GM23338 (cell line): ENCODE measurements around the gene SFMBT2. TPM values are rescaled to one million over a fixed set of nuclear protein-coding genes. Genes with fewer than 3 reads are reported as not detected.

ENCODE experiments used
- ATAC-seq: fragments of 200-7000 bp; cut with Tn5 transposase; 3 replicates; pipeline ENCODE4 v1.9.1; 2020
- DNase-seq: peaks from one replicate; pipeline ENCODE4 v3.0.0-alpha.2; 2015; ENCODE audit warnings: low spot score
- H2AFZ ChIP-seq: fragments of 200-600 bp; sonication (generic); 2 replicates; pipeline ENCODE4 v1.8.0; 2016; ENCODE audit warnings: antibody characterized with exemption, mild to moderate bottlenecking, moderate library complexity
- H3F3A ChIP-seq: fragments of 200-600 bp; sonication (generic); replicated peaks from 2 replicates; pipeline ENCODE4 v1.8.0; 2017; ENCODE audit warnings: antibody characterized with exemption, mixed run types, low read depth
- H3K27ac ChIP-seq: fragments of 200-600 bp; sonication (generic); 2 replicates; pipeline ENCODE4 v1.6.1; 2016; ENCODE audit warnings: low read depth
- H3K27me3 ChIP-seq: fragments of 200-600 bp; sonication (generic); 2 replicates; pipeline ENCODE4 v1.8.0; 2016; ENCODE audit warnings: mild to moderate bottlenecking, mixed run types, moderate library complexity; ENCODE audit not compliant: insufficient read depth
- H3K36me3 ChIP-seq: fragments of 200-600 bp; sonication (generic); 2 replicates; pipeline ENCODE4 v1.8.0; 2016; ENCODE audit warnings: mild to moderate bottlenecking; ENCODE audit not compliant: insufficient read depth
- H3K4me1 ChIP-seq: fragments of 200-600 bp; sonication (generic); 2 replicates; pipeline ENCODE4 v1.8.0; 2016; ENCODE audit warnings: mild to moderate bottlenecking, moderate library complexity; ENCODE audit not compliant: insufficient read depth
- H3K4me2 ChIP-seq: fragments of 200-600 bp; sonication (generic); 2 replicates; pipeline ENCODE4 v1.7.1; 2017; ENCODE audit warnings: mixed run types
- H3K4me3 ChIP-seq: fragments of 200-600 bp; sonication (generic); 2 replicates; pipeline ENCODE4 v1.6.1; 2016; ENCODE audit warnings: mixed run types
- H3K79me2 ChIP-seq: fragments of 200-600 bp; sonication (generic); replicated peaks from 2 replicates; pipeline ENCODE4 v1.8.0; 2017; ENCODE audit warnings: mild to moderate bottlenecking; ENCODE audit not compliant: insufficient read depth
- H3K9me2 ChIP-seq: fragments of 200-600 bp; sonication (generic); 2 replicates; pipeline ENCODE4 v1.8.0; 2017; ENCODE audit not compliant: insufficient read depth
- H4K20me1 ChIP-seq: fragments of 200-600 bp; sonication (generic); replicated peaks from 2 replicates; pipeline ENCODE4 v1.8.0; 2017; ENCODE audit warnings: mild to moderate bottlenecking; ENCODE audit not compliant: insufficient read depth
- H3K27ac Mint-ChIP-seq: 2 replicates; pipeline ENCODE4 v1.8.0; 2020; ENCODE audit warnings: inconsistent platforms, mild to moderate bottlenecking, moderate library complexity, mixed read lengths
- H3K27me3 Mint-ChIP-seq: 3 replicates; pipeline ENCODE4 v1.8.0; 2022; ENCODE audit warnings: low read depth, mild to moderate bottlenecking, moderate library complexity, mixed read lengths, inconsistent platforms; ENCODE audit not compliant: insufficient read depth, poor library complexity
- H3K36me3 Mint-ChIP-seq: 3 replicates; pipeline ENCODE4 v1.8.0; 2021; ENCODE audit warnings: low read depth, mild to moderate bottlenecking, inconsistent platforms, moderate library complexity, mixed read lengths
- H3K4me1 Mint-ChIP-seq: 3 replicates; pipeline ENCODE4 v1.8.0; 2020; ENCODE audit warnings: mild to moderate bottlenecking, inconsistent platforms, mixed read lengths
- H3K4me3 Mint-ChIP-seq: 3 replicates; pipeline ENCODE4 v1.8.0; 2021; ENCODE audit warnings: moderate library complexity, mild to moderate bottlenecking, inconsistent platforms, mixed read lengths
- H3K9me3 Mint-ChIP-seq: 3 replicates; pipeline ENCODE4 v1.8.0; 2020; ENCODE audit warnings: moderate library complexity, mild to moderate bottlenecking, inconsistent platforms, mixed read lengths
- CTCF ChIP-seq, 2 experiments: fragments of 200-600 bp in 1 of 2; sonication (generic) in 1 of 2; conservative IDR thresholded peaks; 2 replicates each; pipeline versions ENCODE4 v1.5.1 to v1.6.1; 2016 to 2017; ENCODE audit warnings: antibody characterized with exemption in 2 of 2, low read depth in 2 of 2, mild to moderate bottlenecking in 2 of 2, moderate library complexity in 1 of 2
- EZH2 ChIP-seq: fragments of 200-600 bp; sonication (generic); IDR thresholded peaks from one replicate; pipeline ENCODE4 v1.8.0; 2017; ENCODE audit warnings: antibody characterized with exemption, mild to moderate bottlenecking, low read depth; ENCODE audit not compliant: unreplicated experiment
- EZH2phosphoT487 ChIP-seq: fragments of 200-600 bp; sonication (generic); IDR thresholded peaks from one replicate; pipeline ENCODE4 v1.8.1; 2018; ENCODE audit warnings: antibody characterized with exemption; ENCODE audit not compliant: unreplicated experiment
- JUNB ChIP-seq: IDR thresholded peaks from one replicate; pipeline ENCODE4 v1.6.1; 2016; ENCODE audit warnings: antibody characterized with exemption; ENCODE audit not compliant: unreplicated experiment
- POLR2AphosphoS5 ChIP-seq: IDR thresholded peaks from 2 replicates; pipeline ENCODE4 v1.6.1; 2016; ENCODE audit warnings: antibody characterized with exemption, low read depth
- STAT1 ChIP-seq: IDR thresholded peaks from one replicate; pipeline ENCODE4 v1.6.1; 2016; ENCODE audit warnings: antibody characterized with exemption; ENCODE audit not compliant: unreplicated experiment
- ZNF114 ChIP-seq: fragments of 250-450 bp; sonication (Bioruptor Pico); IDR thresholded peaks from 2 replicates; pipeline ENCODE4 v1.5.0; 2020; ENCODE audit warnings: mild to moderate bottlenecking, moderate library complexity
- ZNF331 ChIP-seq: fragments of 250-450 bp; sonication (Bioruptor Pico); IDR thresholded peaks from 2 replicates; pipeline ENCODE4 v1.5.0; 2020; ENCODE audit warnings: low read depth, mild to moderate bottlenecking, moderate library complexity
- polyA plus RNA-seq: library from polyadenylated mRNA; unstranded; fragments of >200 nt; fragmentation: Nextera tagmentation; extraction: Ambion mirVana; gene quantifications from 2 replicates; pipeline ENCODE4 v1.2.1, GENCODE V29; 2016
- total RNA-seq: library from RNA; depleted of rRNA; stranded (reverse); fragments of >200 nt; shearing (Covaris generic); gene quantifications from 2 replicates; pipeline ENCODE4 v1.2.3, GENCODE V29; 2014
- TF ChIP-seq, protein P1 (sequence below): IDR thresholded peaks from one replicate; pipeline ENCODE4 v1.6.1; 2018; ENCODE audit warnings: antibody characterized with exemption; ENCODE audit not compliant: unreplicated experiment

Gene SFMBT2
- total and polyA plus RNA-seq, 2 experiments from 2014 or later, result 2.7 to 6.7 TPM

DNA sequence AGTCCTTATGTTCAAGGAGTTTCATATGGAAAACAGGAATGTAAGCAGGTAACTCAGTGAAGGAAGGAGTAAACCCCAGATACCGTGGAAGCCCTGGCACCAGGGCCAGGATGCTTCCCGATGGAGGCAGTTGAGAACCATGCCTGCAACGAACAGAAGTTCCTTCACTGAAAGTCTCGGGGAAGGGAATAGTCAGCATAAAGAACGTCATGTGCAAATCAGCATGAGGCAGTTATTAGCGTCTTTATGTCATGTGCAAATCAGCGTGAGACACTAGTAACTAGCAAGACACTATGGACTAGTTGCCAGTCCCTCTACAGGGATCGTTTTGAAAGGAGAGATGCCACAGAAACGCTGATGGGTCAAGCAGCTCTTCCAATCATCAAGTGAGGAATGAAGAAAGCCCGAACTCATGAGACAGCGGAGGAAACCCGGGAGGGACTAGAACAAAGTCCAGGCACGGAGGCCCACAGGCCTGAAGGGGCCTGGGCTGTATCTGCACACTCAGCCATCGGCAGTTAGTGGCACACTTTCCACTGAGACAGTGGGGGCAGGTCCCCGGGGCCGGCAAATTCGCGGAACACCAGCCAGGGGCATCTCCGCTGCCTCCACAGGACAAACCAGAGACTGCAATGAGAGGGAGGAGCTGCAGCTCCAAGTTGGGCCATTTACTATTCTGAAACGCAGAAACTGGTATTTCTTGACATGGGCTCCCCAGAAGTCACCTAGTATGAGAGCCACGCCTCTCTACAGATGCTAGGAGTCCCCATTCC lies 109.6 kb downstream of the SFMBT2 start:
- Histone ChIP-seq H3F3A (no peaks in the 10 kb centered on the region), H4K20me1 (0 out of 2 replicates have a peak, but pooled peaks cover 4% of the 10 kb centered on the region), H3K4me2 (no peak overlapping the region), H3K36me3 (no peaks in the 10 kb centered on the region), H3K4me3 (no peak overlapping the region), H3K27ac (no peak overlapping the region), H3K9me2 (no peaks in the 10 kb centered on the region), H3K4me1 (peaks cover 13% of the 10 kb centered on the region), H3K27me3 (no peaks in the 10 kb centered on the region), H3K79me2 (no peaks in the 10 kb centered on the region; the same call in 1 of the 2 replicates), H2AFZ (no peak overlapping the region)
- no peak overlapping the region for H3K27ac Mint-ChIP-seq
- no peaks in the 10 kb centered on the region for H3K9me3 Mint-ChIP-seq
- peaks cover 20% of the 10 kb centered on the region for H3K4me1 Mint-ChIP-seq
- TF ChIP-seq CTCF (conservative IDR thresholded peaks at IDR 0.05; ENCODE audit: low read depth in 2 of 2) (peak; percentile 51 to 57), EZH2phosphoT487 (no peak)
- H3K36me3 Mint-ChIP-seq, result no peaks in the 10 kb centered on the region
- ATAC-seq (peak; percentile 94), DNase-seq (peak; percentile 80)
- peaks cover 2% of the 10 kb centered on the region for H3K27me3 Mint-ChIP-seq
- no peak overlapping the region for H3K4me3 Mint-ChIP-seq

GRCh38 chr10:7300384-7300971 lies 110.4 kb downstream of the SFMBT2 start:
- no peaks in the 10 kb centered on the region for H3K27me3 ChIP-seq
- H3K79me2 ChIP-seq, result no peaks in the 10 kb centered on the region; the same call in 1 of the 2 replicates
- H3K4me2 ChIP-seq, result no peak overlapping the region
- Mint-ChIP-seq H3K27me3 (peaks cover 2% of the 10 kb centered on the region), H3K9me3 (no peaks in the 10 kb centered on the region), H3K27ac (no peak overlapping the region), H3K36me3 (no peaks in the 10 kb centered on the region), H3K4me1 (peaks cover 20% of the 10 kb centered on the region), H3K4me3 (no peak overlapping the region)
- no peaks in the 10 kb centered on the region for H3K36me3 ChIP-seq
- no peak overlapping the region for H2AFZ ChIP-seq
- 0 out of 2 replicates have a peak, but pooled peaks cover 4% of the 10 kb centered on the region for H4K20me1 ChIP-seq
- H3K27ac ChIP-seq, result no peak overlapping the region
- ATAC-seq (no peak), DNase-seq (no peak)
- no peaks in the 10 kb centered on the region for H3K9me2 ChIP-seq
- peaks cover 11% of the 10 kb centered on the region; the same call in 1 of the 2 replicates for H3K4me1 ChIP-seq
- H3K4me3 ChIP-seq, result no peak overlapping the region
- no peaks in the 10 kb centered on the region for H3F3A ChIP-seq
- TF ChIP-seq ZNF331 (CRISPR knock-in tag) (no peak), POLR2AphosphoS5 (no peak), JUNB (no peak), ZNF114 (CRISPR knock-in tag) (no peak), EZH2 (no peak), STAT1 (no peak)
- TF ChIP-seq, protein P1, sequence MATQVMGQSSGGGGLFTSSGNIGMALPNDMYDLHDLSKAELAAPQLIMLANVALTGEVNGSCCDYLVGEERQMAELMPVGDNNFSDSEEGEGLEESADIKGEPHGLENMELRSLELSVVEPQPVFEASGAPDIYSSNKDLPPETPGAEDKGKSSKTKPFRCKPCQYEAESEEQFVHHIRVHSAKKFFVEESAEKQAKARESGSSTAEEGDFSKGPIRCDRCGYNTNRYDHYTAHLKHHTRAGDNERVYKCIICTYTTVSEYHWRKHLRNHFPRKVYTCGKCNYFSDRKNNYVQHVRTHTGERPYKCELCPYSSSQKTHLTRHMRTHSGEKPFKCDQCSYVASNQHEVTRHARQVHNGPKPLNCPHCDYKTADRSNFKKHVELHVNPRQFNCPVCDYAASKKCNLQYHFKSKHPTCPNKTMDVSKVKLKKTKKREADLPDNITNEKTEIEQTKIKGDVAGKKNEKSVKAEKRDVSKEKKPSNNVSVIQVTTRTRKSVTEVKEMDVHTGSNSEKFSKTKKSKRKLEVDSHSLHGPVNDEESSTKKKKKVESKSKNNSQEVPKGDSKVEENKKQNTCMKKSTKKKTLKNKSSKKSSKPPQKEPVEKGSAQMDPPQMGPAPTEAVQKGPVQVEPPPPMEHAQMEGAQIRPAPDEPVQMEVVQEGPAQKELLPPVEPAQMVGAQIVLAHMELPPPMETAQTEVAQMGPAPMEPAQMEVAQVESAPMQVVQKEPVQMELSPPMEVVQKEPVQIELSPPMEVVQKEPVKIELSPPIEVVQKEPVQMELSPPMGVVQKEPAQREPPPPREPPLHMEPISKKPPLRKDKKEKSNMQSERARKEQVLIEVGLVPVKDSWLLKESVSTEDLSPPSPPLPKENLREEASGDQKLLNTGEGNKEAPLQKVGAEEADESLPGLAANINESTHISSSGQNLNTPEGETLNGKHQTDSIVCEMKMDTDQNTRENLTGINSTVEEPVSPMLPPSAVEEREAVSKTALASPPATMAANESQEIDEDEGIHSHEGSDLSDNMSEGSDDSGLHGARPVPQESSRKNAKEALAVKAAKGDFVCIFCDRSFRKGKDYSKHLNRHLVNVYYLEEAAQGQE, result no peak
